Measurements from ENCODE around the gene LTB.

- no peak for TF ChIP-seq CTCF (IDR thresholded peaks at IDR 0.05; ENCODE audit: low read depth, low read length)
- no peak for TF ChIP-seq EZH2phosphoT487 (IDR thresholded peaks at IDR 0.05; ENCODE audit: low read depth)
These were observed 49.6 kb upstream of the LTB start for GRCh38 chr6:31631681-31632278.

All from OCI-LY3 (cell line).